ENCODE data around the gene CCDC85A.
"Not testable (repeated sequence)": the region's sequence is repeated elsewhere in the genome, so short reads cannot be mapped to it uniquely, and the experiment has no call there.

The CCDC85A gene

GRCh38 chr2:56183643-56184499, at the start of gene CCDC85A:
CCDC85A (plus strand) TSS chr2:56183990; CDS start chr2:56184625, 635 bp downstream.
- DNase-seq (ENCODE audit: low read depth in 2 of 2) = peak; percentile 41 to 53

DNA sequence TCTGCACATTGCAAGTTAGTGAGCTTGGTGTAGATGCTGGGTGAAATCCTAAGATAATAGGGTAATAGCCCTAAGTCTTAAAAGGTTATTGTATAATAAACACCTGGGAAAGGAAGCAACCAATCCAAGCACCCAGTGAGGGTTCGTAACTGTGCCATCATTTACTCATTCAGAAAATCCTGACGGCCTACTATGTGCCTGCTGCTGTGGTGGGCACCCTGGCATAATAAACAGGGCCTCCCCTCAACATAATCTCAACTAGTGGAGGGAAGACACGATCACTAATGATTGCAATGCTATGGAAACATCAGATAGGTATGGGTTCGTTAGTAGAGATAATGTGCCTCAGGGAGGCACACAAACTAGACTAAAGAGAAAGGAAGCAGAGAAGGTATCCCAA, 48.9 kb upstream of the CCDC85A start:
- no peak for DNase-seq (ENCODE audit: low read depth in 2 of 2)

GRCh38 chr2:56142497-56143061, 41.2 kb upstream of the CCDC85A start:
- DNase-seq (ENCODE audit: low read depth in 2 of 2) = not testable (repeated sequence)

DNA sequence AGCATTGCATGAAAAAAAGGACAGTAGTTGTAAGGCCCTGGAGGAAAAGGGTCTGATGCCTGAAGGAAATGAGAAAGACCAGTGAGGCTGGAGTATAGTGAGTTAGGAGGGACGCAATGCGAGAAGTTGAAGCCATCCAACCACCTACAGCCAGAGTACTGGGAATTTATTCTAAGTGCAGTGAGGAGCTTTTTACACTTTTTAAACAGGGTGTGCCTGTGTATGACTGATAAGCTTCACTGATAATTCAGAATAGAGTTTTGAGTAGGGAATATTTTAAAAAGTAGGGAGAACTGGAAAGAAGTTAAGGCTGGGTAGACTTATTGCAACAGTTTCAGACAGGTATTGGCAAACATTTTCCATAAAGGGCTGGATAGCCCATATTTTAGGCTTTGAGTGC, 35.9 kb upstream of the CCDC85A start:
- no peak for DNase-seq (ENCODE audit: low read depth in 2 of 2)

GRCh38 chr2:56148825-56149224, 35.0 kb upstream of the CCDC85A start:
- DNase-seq (ENCODE audit: low read depth in 2 of 2) = no peak

GRCh38 chr2:56151841-56152240, 31.9 kb upstream of the CCDC85A start:
- no peak for DNase-seq (ENCODE audit: low read depth in 2 of 2)

DNA sequence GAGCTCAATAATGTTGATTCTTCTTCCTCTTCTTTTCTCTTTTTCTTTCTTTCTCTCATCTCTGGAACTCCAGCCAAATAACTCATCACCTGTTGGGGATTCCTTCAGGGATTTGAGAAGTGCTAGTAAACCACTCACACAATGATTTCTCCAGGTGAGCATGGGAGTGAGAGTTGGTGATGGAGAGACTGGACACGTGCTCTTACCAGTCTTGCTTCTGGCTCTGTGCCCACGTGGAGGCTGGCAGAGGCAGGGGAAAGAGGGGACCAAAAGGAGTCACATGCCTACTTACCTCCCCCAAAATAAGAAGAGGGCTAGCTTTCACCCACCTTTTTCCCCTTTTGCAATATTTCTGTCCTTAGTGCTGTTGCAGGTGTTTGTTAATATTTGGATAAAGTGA, 28.6 kb upstream of the CCDC85A start:
- no peak for DNase-seq (ENCODE audit: low read depth in 2 of 2)

- DNase-seq (ENCODE audit: low read depth in 2 of 2) = not testable (repeated sequence)
Observed at GRCh38 chr2:56159875-56160274, 23.9 kb upstream of the CCDC85A start.

DNA sequence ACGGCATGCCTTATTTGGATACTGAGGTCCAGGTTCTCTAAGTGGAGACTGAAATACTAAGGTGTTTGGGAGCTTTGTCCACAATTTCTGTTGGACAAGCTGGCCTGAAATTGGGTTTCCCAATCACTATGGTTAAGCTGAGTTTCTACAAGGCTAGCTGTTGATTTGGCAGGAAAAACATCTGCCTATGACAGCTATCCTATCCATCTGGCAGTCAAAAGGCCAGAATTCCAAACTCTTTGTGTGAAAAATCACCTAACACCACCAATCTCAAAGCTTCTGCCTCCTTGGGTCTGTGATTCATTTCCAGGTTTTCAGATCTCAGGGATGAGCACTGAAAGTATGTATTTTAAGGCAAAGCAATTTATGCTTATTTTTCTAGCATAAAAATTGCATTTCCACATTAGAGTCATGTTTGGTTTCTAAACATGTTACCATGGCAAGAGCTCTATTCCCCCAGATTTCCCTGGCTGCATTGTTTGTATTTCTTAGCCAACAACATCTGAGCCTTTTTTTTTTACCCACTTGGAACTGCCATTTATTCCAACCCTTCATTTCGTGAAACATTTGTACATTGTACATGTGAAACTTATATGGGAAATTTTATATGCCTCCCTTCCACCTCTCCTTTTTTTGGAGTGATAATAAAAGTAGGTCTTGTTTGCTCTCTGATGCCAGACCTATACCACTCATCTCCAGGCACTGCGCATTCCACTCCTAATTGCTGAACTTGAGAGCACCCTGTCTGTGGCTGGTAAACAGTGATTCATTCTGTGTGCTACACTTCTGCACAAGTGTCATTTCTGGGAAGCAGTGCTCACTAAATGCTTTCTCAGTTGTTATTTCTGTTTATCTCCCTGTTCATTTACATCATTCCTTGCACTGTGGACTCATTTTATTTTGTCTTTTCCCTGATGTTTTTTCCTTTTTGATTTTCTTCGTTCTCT, 15.9 kb upstream of the CCDC85A start:
- DNase-seq (ENCODE audit: low read depth in 2 of 2) = no peak

- DNase-seq (ENCODE audit: low read depth in 2 of 2) = no peak
Observed at GRCh38 chr2:56169521-56169920, 14.3 kb upstream of the CCDC85A start.

- no peak for DNase-seq (ENCODE audit: low read depth in 2 of 2)
Observed at GRCh38 chr2:56170504-56170903, 13.3 kb upstream of the CCDC85A start.

GRCh38 chr2:56170988-56171387, 12.8 kb upstream of the CCDC85A start:
- no peak for DNase-seq (ENCODE audit: low read depth in 2 of 2)

DNA sequence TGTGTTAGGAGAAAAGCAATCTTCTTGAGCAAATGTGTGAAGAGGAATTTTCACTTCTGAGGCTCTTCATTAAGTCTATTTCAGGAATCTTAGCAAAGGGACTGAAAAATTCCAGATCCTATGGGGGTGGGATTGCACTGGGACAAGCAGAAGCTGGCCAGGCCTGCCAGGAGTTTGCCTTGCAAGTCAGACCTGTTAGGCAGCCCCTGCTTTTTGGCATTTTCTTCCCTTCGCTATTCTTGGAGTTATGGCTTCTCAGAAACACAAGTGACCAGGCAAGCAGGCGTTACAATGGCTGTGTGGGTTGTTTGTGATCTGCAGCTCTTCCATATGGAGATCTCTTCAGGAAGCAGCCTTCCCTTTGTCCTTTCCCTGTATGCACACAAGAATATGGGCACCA, 8.0 kb upstream of the CCDC85A start:
- DNase-seq (ENCODE audit: low read depth in 2 of 2) = no peak

GRCh38 chr2:56177420-56178220, 6.2 kb upstream of the CCDC85A start:
- no peak for DNase-seq (ENCODE audit: low read depth in 2 of 2)

GRCh38 chr2:56179931-56180330, 3.9 kb upstream of the CCDC85A start:
- DNase-seq (ENCODE audit: low read depth in 2 of 2) = no peak

- no peak for DNase-seq (ENCODE audit: low read depth in 2 of 2)
Observed at GRCh38 chr2:56182420-56182819, 1.4 kb upstream of the CCDC85A start.

- DNase-seq (ENCODE audit: low read depth in 2 of 2) = no peak
Observed at GRCh38 chr2:56184500-56185011, 766 bp downstream of the CCDC85A start.

DNA sequence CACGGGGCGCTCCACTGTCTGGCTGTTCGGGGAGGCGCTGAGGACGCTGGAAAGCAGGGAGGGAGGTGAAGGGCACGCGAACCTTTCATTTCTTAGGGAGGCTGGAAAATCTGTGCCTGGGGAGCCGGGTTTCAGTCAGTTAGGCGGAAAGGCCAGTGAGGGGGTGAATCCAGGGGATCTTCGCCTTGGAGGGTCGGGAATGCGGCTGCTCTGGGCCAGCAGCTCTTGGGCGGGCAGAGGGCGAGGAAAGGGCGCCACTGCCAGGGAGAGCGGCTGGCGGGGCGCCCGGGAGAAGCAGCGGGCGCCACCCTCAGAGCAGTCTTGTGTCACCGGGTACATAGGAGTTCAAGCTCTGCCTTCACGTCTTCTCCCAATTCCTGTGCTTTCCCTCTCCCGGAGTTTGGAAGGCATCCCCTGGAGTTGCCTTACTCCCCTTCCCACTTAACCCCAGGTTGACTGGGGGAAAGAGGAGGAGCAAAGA, 1.4 kb downstream of the CCDC85A start:
- DNase-seq (ENCODE audit: low read depth in 2 of 2) = no peak

DNA sequence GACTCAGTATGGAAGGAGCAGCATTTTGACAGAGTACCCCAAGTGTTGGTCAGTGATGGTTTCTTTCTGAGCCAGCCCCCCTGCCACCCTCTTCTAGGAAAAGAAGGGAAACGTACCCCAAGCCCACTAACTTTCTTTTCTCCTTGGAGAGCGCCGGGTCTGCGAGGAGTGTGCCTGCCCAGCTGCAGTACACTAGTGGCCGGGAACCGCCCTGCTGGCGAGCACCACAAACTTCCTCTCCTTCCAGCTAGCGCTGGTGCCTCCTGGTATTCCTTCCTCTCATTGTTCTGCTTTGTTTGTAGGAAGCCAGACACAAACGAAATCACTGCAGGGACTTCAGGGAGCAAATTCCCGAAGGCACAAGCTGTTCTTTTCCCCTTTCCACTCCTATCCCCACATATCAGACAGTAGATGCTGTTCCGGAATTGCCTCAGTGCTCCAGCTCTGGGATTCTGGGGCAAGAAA, 1.8 kb downstream of the CCDC85A start:
- no peak for DNase-seq (ENCODE audit: low read depth in 2 of 2)

DNA sequence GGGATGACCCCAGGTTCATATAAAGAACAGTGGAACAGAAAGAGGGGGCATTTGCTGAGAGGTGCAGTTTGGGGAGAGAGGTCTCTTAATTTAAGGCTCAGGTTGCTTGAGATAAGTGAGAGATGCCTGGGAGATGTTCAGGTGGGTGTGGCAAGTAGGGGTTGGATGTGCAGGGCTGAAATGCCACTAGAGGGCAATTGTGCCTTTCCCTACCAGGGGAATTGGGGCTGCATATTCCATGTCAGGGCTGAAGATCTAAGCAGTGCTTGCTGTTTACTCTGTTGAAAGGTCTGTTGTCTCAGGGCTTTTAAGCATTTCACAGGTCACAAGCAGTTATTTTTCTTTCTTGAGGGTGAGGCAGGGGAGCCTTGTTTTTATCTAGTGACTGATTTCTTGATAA, 7.8 kb downstream of the CCDC85A start:
- no peak for DNase-seq (ENCODE audit: low read depth in 2 of 2)

Measured in stimulated activated CD4-positive, alpha-beta T cell treated with anti-CD3 and anti-CD28 coated beads, Interleukin-15, amount 100 ng/mL, for 48 hours (primary cell).